Activated CD4-positive, alpha-beta T cell treated with anti-CD3 and anti-CD28 coated beads, Interleukin-2, amount 50 U/mL, for 48 hours (primary cell): Measurements from ENCODE around the gene ATP6V1E1.
A peak's percentile ranks its signal among the peaks of the same experiment; 100 is the strongest.
"Not testable (repeated sequence)": the region's sequence is repeated elsewhere in the genome, so short reads cannot be mapped to it uniquely, and the experiment has no call there.

Source experiments
- DNase-seq, 2 experiments: peaks; one replicate each; pipeline ENCODE4 v3.0.0-alpha.2; 2020

The ATP6V1E1 gene

DNA sequence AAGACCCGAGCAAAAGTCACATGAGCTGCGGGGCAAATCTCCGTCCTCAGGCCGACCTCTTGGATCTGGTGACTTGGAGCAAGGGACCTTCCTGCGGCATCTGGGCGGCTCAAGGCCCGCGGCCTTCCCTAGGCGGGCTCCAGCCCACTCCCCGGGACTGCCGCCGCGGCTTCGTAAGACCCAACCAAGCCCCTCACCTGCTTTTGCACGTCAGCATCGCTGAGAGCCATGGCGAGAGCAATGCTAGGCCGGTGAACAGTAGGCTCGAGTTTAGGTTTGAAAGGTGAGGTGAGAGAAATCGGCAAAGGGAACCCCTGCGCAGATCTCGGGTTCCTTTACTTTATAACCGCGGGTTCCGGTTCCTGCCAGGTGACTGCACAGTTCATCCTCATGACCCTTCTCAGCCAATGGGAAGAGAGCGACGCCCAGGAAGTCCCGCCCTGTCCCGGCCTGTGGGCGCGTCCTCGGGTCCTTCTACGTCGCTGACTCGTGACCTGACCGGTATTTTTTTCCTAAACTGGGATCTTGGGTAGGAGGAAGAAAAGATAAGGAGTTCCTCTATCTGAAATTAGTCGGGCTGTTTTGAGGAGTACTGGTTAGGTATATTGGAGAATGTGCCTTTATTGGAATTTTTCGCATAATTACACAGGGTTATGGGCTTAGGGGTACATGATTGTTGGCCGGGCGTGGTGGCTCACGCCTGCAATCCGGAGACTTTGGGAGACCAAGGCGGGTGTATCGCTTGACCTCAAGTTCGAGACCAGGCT lies at the start of gene ATP6V1E1:
Gene ATP6V1E1 (minus strand): TSS at position 344 of the 767 bp plus-strand sequence. CDS start 114 bp downstream, at position 230.
- DNase-seq: peak; percentile 95 to 97

DNA sequence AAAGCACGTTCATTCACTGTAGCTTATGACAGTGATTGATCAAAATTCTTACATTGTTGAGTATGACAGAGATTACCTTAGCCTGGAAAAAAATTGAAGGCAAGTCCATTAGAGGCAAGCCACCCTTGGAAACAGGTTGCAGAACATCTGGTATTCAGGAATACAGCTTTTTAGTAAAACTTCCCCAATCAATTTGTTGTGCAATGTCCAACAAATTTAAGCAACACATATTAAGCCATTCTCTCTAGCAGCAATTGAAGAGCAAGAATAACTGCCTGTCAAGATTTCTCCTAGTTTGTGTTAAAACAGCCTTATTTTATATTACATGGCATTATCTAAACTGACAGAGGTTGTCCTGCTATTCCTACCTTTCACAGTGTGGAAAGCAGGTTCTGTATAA lies 47.0 kb upstream of the ATP6V1E1 start:
- no peak for DNase-seq

DNA sequence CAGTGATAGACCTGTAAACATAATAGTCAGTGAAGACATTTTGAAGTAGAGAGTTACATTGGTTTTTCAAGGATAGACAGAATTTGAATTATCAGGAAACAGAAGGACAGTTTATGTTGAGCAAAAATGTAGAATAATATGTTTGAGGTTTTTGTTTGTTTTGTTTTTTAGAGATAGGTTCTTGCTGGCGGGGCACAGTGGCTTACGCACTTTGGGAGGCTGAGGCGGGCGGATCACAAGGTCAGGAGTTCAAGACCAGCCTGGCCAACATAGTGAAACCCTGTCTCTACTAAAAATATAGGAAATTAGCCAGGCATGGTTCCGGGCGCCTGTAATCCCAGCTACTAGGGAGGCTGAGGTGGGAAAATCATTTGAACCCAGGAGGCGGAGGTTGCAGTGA lies 45.6 kb upstream of the ATP6V1E1 start:
- DNase-seq: no peak

DNA sequence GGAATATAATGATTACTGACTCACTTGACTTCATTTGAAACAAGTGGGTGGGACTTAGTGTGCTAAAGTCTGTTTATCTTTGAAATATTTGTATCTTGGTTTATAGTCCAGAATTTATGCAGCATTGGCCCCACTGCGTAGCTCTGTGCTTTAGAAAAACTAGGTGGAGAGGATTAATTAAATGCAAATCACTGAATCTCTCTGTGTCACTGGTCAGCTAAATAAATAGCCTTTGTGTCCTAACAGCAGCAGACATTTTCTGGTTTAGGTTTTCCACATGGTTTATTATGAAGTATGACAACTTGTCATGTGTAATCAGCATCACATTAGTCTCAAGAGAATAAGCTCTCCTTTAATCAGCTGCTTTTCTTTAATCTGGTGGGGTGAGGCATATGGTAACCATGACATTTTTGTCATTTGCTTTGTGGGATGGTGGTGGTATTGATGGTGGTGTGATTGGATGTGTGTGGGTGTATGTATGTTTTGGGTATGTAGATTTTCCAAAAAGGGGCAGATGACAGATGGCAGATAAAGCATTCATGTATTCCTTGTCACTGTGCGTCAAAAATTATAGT lies 44.0 kb upstream of the ATP6V1E1 start:
- peak in 1 of 2 experiments; percentile 7 for DNase-seq

DNA sequence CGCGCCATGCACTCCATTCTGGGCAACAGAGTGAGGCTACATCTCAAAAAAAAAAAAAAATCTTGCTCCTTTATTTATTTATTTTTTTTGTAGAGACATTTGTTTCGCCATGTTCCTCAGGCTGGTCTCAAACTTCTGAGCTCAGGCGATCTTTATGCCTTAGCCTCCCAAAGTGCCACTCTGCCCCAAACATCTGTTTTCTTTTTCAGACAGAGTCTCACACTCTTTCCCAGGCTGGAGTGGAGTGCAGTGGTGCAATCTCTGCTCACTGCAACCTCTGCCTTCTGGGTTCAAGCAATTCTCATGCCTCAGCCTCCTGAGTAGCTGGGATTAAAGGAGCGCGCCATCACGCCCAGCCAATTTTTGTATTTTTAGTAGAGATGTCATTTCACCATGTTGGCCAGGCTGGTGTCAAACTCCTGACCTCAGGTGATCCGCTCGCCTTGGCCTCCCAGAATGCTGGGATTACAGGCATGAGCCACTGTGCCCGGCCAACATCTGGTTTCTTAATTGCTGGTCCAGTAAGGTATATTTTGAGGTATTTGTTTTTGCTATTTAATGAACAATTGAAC lies 43.1 kb upstream of the ATP6V1E1 start:
- DNase-seq: not testable (repeated sequence)

DNA sequence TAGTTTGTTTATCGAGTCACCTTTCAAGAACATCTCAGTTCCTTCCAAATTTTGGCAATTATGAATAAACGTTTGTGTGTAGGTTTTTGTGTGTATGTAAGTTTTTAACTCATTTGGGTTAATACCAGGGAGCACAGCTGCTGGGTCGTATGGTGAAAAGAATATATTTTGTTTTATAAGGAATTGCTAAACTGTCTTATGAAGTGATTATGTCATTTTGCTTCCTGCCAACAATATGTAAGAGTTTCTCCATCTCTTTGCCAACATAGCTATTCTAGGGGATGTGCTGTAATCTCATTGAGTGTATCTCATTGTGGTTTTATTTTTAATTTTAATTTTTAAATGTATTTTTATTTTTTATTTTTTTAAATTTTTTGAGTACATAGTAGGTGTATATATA lies 37.3 kb upstream of the ATP6V1E1 start:
- DNase-seq: no peak

DNA sequence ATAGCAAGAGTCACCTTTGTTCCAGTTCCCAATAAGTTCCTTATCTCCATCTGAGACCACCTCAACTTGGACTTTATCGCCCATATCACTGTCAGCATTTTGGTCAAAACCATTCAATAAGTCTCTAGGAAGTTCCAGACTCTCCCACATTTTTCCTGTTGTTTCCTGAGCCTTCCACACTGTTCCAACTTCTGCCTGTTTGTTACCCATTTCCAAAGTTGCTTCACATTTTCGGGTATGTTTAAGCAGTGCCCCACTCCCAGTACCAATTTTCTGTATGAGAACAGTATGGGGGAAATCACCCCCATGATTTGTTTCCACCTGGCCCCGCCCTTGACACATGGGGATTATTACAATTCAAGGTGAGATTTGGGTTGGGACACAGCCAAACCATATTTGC lies 36.7 kb upstream of the ATP6V1E1 start:
- DNase-seq: no peak

DNA sequence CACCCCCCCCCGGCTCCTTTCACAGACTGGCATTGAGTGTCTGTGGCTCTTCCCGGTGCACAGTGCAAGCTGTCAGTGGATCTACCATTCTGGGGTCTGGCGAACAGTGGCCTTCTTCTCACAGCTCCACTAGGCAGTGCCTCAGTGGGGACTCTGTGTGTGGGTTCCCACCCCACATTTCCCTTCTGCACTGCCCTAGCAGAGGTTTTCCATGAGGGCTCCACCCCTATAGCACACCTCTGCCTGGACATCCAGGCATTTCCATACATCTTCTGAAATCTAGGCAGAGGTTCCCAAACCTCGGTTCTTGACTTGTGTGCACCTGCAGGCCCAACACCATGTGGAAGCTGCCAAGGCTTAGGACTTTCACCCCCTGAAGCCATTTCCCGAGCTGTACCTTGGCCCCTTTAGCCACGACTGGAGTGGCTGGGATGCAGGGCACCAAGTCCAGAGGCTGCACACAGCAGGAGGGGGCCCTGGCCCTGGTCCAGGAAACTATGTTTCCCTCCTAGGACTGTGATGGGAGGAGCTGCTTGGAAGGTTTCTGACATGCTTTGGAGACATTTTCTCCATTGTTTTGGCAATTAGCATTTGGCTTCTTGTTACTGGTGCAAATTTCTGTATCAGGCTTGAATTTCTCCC lies 36.0 kb upstream of the ATP6V1E1 start:
- DNase-seq: no peak

DNA sequence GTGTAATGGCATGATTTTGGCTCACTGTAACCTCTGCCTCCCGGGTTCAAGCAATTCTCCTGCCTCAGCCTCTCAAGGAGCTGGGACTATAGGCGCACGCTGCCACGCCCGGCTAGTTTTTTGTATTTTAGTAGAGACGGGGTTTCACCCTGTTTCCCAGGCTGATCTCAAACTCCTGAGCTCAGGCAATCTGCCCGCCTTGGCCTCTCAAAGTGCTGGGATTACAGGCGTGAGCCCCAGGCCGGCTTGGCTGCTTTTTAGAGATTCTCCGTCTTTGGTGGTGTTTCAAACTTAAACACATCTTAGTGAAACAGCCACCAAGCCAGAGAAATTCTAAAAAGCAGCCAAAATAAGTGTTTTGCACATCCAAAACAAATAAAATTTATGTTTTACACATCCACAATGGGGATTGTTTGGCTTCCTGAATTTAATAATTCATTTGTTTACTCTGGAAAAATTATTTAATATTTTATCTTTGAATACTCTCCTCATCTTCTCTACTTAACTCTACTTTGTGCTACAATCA lies 28.4 kb upstream of the ATP6V1E1 start:
- no peak for DNase-seq

DNA sequence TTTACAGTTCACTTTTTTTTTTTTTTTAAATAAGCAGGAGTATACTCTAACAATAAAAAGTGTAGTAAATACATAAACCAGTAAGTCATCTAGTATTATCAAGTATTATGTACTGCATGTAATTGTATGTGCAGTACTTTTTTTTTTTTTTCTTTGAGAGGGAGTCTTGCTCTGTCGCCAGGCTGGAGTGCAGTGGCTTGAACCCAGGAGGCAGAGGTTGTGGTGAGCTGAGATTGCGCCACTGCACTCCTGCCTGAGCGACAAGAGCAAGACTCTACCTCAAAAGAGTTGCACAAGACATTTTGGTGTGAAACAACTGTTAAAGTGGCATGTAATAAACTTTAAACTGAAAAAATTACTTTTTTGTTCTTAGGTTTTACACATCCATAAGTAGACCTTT lies 26.7 kb upstream of the ATP6V1E1 start:
- DNase-seq: no peak

DNA sequence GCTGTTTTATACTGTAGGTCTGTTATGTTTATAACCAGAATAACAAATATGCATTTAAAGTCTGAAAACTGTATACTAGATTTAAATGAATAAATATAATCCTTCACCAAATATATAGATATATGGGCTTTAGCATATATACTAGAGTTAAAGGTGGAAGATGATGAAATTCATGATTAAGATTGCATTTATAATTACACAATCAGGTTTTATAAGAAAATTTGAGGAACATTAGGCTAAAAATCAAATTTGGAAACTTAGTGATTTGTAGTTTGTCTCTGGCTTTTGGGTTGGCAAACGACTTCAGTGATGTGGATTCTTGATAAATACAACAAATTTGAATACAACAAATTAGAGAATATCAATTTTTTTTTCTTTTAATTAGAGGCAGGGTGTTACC lies 20.0 kb upstream of the ATP6V1E1 start:
- DNase-seq: no peak

DNA sequence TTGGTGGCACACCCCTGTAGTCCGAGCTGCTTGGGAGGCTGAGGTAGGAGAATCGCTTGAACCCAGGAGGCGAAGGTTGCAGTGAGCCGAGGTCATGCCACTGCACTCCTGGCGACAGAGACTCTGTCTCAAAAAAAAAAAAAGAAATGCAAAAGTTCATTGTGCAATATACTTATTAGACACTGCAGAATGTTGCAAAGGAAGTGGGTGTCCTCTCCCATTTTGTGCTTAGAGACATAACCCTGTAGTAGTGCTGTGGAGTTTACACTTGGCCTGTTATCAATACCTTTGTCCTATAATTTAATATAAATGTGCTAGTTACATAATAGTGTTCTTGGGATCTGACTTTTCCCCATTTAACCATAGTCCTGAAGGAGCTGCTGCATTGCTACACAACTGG lies 19.4 kb upstream of the ATP6V1E1 start:
- DNase-seq: no peak

DNA sequence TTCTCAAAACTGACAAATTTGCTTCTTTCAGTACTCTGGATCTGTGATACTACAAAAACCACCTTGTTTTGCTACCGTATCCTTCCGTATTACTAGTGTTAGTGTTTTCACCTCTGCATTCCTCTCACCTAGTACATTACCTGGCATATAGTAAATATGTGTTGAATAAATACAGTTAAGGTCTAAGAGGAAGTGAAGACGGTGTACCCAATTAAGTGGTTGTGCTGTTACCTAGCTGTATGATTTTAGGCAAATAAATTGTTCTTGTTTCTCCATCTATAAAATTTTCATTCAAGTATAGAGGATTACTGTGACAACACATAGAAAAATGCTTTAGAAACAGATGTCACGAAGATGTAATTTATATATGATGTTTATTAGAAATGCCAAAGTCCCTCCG lies 18.9 kb upstream of the ATP6V1E1 start:
- no peak for DNase-seq

DNA sequence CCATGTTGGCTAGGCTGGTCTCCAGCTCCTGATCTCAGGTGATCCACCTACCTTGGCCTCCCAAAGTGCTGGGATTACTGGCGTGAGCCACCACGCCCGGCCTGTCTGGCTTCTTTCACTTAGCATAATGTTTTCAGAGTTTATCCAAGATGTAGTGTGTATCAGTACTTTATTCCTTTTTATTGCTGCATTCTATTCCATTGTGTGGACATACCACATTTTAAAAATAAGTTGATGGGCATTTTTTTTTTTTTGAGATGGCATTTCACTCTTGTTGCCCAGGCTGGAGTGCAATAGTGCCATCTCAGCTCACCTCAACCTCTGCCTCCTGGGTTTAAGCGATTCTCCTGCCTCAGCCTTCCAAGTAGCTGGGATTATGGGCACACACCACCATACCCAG lies 13.8 kb upstream of the ATP6V1E1 start:
- not testable (repeated sequence) for DNase-seq

DNA sequence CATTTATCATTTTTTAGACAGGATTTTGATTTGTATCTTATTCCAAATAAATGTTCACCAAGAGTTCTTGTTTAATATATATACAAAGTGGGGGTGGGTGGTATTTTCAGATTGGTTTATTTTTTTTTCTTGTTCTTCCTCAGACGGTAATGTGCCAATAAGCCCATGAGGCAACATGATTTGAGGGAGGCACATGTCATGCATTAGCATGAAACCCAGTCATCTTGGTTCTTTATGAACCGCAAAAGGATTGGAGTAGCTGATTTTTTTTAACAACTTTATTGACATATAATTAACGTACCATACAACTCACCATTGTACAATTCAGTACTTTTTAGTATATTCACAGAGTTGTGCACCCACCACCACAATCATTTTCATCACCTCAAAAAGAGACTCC lies 12.7 kb upstream of the ATP6V1E1 start:
- no peak for DNase-seq

DNA sequence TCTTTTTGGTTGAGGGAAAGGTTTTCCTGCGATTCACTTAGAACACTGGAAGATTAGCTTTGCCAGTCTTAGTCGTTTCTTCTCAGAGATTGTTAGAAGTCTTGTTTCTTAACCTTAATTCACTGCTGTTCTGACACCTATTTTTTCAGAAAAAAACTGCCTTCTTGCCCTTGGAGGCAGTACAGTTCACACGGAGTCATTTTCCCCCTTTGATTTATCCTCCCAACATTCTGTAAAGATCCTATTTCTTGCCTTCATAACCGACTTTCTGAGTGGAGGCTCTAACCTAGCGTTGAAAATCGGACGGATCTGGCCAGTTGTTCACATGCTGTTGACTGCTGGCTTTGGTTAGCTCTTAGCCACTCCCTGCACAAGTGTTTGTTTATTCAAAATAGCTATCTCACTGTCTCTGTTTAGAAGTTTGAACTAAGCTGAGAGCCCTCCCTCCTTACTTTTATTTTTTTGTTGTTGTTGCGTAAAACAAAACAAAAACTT lies 10.7 kb upstream of the ATP6V1E1 start:
- peak in 1 of 2 experiments; percentile 20 for DNase-seq

DNA sequence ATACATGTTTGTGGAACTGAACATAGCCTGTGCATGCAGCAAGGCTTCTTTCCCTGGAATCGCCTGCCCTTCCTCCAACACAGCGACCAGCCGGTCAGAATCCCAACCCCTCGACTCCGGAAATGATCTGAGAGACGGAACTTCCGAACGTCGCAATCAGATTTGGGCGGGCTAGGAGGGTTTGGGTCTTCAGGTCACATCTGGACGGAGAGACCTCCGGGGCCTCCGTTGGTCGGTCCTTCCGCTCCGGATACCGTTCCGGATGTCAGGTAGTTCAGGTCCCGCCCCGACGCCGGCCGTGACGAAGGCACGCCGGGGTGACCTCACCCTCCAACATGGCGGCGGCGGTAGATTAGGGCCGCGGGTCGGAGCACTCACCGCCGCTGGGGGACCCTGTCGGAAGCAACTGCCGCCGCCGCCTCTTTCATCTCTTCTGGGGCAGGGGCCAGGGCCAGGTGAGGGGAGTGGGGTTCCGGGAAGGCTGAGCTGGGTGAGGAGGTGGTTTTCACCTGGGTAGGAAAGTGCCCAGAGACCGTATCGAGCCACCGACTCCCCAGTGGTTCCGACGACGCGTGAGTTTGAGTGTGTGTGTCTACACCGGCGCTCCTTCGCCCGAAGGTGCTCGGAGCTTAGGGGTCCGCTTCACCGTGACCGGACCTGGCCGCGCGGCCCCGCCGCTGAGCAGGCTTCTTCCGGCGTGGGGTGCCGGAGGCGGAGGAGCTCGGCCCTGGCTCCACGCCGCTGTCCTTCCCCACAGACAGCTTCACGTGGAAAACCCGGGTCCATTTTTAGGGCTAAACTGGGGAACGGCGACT lies 10.1 kb upstream of the ATP6V1E1 start, which contains the start of gene BCL2L13:
Gene BCL2L13 (plus strand): TSS at position 326 of the 815 bp plus-strand sequence. CDS start 16,955 bp downstream, outside the sequence.
- DNase-seq: peak; percentile 88 to 92

DNA sequence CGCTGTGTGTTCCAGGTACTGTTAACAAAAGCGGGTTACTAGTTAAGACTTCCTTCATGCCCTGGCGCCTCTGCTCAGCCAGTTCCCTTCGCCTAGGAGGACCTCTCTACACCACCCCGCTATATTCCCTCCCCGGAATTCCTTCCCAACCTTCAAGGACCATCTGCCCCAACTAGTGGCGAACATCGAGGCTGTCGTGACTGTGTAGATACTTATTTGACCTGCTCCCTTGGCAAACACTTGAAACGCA lies 9.6 kb upstream of the ATP6V1E1 start:
- no peak for DNase-seq

DNA sequence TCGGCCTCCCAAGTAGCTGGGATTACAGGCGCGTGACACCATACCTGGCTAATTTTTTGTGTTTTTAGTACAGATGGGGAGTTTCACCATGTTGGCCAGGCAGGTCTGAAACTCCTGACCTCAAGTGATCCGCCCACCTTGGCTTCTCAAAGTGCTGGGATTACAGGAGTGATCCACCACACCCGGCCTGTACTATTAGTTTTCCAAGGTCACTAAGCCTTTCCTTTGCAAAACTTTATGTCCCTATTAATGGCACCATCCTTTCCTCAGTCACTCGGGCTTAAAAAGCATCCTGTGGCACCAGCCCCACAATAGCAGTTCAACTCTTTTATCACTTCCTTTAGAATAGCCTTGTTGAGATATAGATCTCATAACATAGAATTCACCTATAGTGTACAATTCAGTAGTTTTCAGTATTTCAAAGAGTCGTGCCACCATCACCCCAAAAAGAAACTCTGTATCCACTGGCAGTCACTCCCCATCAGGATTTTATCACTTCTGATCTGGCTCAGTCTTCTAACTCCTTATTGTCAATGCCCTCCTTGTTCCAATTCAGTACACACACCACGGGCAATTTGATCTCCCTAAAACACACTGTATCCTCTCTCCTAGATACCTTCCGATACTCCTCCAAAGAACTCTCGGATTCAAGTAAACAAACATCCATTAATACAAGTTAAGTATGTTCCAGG lies 9.1 kb upstream of the ATP6V1E1 start:
- DNase-seq: no peak

DNA sequence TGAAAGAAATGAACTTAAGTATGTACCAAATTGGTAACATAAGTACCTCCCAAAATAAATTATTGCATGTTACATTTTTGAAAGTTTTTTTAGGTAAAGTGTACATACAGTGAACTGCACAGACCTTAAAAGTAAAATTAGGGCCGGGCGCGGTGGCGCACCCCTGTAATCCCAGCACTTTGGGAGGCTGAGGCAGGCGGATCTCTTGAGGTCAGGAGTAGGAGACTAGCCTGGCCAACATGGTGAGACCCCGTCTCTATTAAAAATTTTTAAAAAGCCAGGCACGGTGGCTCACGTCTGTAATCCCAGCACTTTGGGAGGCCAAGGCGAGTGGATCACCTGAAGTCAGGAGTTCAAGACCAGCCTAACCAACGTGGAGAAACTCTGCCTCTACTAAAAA lies 8.3 kb upstream of the ATP6V1E1 start:
- not testable (repeated sequence) for DNase-seq

DNA sequence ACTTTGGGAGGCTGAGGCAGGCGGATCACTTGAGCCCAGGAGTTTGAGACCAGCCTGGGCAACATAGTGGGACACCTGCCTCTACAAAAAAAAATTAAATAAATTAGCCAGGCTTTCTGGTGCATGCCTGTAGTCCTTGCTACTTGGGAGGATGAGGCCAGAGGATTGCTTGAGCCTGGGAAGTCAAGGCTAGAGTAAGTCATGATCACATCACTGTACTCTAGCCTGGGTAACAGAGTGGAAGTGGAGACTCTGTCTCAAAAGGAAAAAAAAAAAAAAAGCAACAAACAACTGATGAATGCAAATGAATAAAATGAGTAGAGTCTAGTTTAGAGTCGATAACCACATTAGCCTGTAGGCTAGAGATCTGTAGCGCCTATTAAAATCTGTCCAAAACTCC lies 6.1 kb upstream of the ATP6V1E1 start:
- no peak for DNase-seq

DNA sequence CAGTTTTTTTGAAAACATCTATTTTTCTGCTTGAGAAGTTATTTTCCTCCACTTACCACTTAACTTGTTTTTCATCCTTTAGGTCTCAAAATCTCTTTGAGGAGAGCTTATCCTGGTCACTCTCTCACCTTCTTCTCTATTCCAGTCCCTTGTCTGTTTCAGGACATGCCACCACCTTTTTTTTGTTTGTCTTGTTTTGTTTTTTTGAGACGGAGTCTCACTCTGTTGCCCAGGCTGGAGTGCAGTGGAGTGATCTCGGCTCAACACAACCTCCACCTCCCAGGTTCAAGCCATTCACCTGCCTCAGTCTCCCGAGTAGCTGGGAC lies 5.4 kb upstream of the ATP6V1E1 start:
- no peak for DNase-seq
